Measurements from ENCODE around the gene WIPI1.

- TF ChIP-seq CTCF (conservative IDR thresholded peaks at IDR 0.05), result no peak
- TF ChIP-seq ZFX (IDR thresholded peaks at IDR 0.05), result no peak
These were observed 28.7 kb downstream of the WIPI1 start for GRCh38 chr17:68428498-68429172.

Data from C4-2B (cell line).